A549 (cell line): ENCODE results near the gene LIMS4. TPM values are rescaled to one million over a fixed set of nuclear protein-coding genes. Genes with fewer than 3 reads are reported as not detected.
"Not testable (repeated sequence)": the region's sequence is repeated elsewhere in the genome, so short reads cannot be mapped to it uniquely, and the experiment has no call there.

Experiments
- ATAC-seq, 2 experiments: fragments of 200-7000 bp in 1 of 2; fragments of >200 bp in 1 of 2; cut with Nextera tagmentation in 1 of 2; cut with Tn5 transposase in 1 of 2; 3 replicates each; pipeline versions ENCODE4 v1.8.0 to v1.9.1; 2018 to 2020; ENCODE audit warnings: mild to moderate bottlenecking in 1 of 2, moderate library complexity in 1 of 2
- CTCF ChIA-PET: fragments of 300-600 bp; sonication (Branson Sonifier 250); formaldehyde crosslinking; extraction: SDS; loops from one replicate; lab custom pipeline; 2021; ENCODE audit warnings: antibody characterized with exemption, inconsistent platforms; lab: Yijun Ruan, JAX
- POLR2A ChIA-PET: fragments of 350-600 bp; formaldehyde crosslinking; extraction: SDS; loops from one replicate; lab custom pipeline; 2021; ENCODE audit warnings: antibody characterized with exemption, inconsistent platforms; lab: Yijun Ruan, JAX
- DNase-seq, 2 experiments: peaks; one replicate each; pipeline versions ENCODE4 v3.0.0 to v3.0.0-alpha.2; 2011 to 2016; ENCODE audit warnings: low read depth in 1 of 2, low spot score in 1 of 2
- FAIRE-seq: peaks from 2 replicates; lab custom pipeline; 2011; peaks lifted over from hg19 to GRCh38; lab: Jason Lieb, UNC
- H3K27ac ChIP-seq, 2 experiments: fragments of >200 bp; sonication (Bioruptor Twin); formaldehyde crosslinking; 3 replicates each; pipeline ENCODE4 v1.5.1; 2016 to 2017
- H3K4me1 ChIP-seq: fragments of >200 bp; sonication (Bioruptor Twin); formaldehyde crosslinking; 3 replicates; pipeline ENCODE4 v1.6.1; 2016
- H3K4me2 ChIP-seq: fragments of >200 bp; sonication (Bioruptor Twin); formaldehyde crosslinking; 3 replicates; pipeline ENCODE4 v1.6.1; 2016
- H3K4me3 ChIP-seq: fragments of >200 bp; sonication (Bioruptor Twin); formaldehyde crosslinking; 3 replicates; pipeline ENCODE4 v1.5.1; 2016
- H3K9me3 ChIP-seq: fragments of >200 bp; sonication (Bioruptor Twin); formaldehyde crosslinking; 3 replicates; pipeline ENCODE4 v1.6.1; 2016
- WGBS: methylation state at CpG from one replicate; pipeline ENCODE4 v1.1.6; 2017; ENCODE audit errors: missing lambda C conversion rate; 5-methylcytosine and 5-hydroxymethylcytosine counted together
- polyA minus RNA-seq: library from RNA; depleted of rRNA, polyadenylated mRNA; stranded (reverse); fragments of >200 nt; gene quantifications from 2 replicates; pipeline ENCODE4 v1.2.3, GENCODE V29; 2011; rRNA and poly(A)+ RNA removed
- polyA plus RNA-seq, 4 experiments: library from polyadenylated mRNA; depleted of rRNA in 3 of 4; stranded (reverse); fragments of >200 nt; fragmentation: RNase III in 1 of 4; extraction: RNeasy Plus Mini Kit Qiagen cat#74134 plus additional on column Dnase treatment in 1 of 4; gene quantifications; 2 replicates in 3 of 4; 3 replicates in 1 of 4; pipeline ENCODE4 v1.2.3, GENCODE V29; 2011 to 2017

The LIMS4 gene, protein sequence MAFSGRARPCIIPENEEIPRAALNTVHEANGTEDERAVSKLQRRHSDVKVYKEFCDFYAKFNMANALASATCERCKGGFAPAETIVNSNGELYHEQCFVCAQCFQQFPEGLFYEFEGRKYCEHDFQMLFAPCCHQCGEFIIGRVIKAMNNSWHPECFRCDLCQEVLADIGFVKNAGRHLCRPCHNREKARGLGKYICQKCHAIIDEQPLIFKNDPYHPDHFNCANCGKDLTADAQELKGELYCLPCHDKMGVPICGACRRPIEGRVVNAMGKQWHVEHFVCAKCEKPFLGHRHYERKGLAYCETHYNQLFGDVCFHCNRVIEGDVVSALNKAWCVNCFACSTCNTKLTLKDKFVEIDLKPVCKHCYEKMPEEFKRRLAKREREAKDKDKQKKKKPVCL
- polyA plus RNA-seq (2011; rRNA removed): 0.40 and 0.44 TPM in 2 replicates
- polyA plus RNA-seq (2012; cell fraction: cytosol; rRNA removed): 0.04 TPM in 1 of 2 replicates, not detected in the other
- not detected in 2 replicates for polyA plus RNA-seq (2012; cell fraction: nucleus; rRNA removed)
- 0.09 to 0.17 TPM (median 0.14 TPM) in 3 replicates for polyA plus RNA-seq (2017; fragmentation: RNase III; extraction: RNeasy Plus Mini Kit Qiagen cat#74134 plus additional on column Dnase treatment)
- 0.54 and 0.74 TPM in 2 replicates for polyA minus RNA-seq

- FAIRE-seq, H3K4me2 ChIP-seq, H3K4me3 ChIP-seq, H3K4me1 ChIP-seq, H3K27ac ChIP-seq, POLR2A ChIA-PET, H3K9me3 ChIP-seq, DNase-seq, CTCF ChIA-PET: not testable (repeated sequence)
- WGBS: no CpG with 5 or more reads among the region's 29 CpGs
- ATAC-seq: peak; percentile 7 to 40; a peak in 3 of 6 replicates
These were observed at the start of gene LIMS4 for GRCh38 chr2:110472171-110473058. Gene LIMS4, minus strand, starts transcription at chr2:110472816. Its CDS starts 38 bp downstream, at chr2:110472778.

DNA sequence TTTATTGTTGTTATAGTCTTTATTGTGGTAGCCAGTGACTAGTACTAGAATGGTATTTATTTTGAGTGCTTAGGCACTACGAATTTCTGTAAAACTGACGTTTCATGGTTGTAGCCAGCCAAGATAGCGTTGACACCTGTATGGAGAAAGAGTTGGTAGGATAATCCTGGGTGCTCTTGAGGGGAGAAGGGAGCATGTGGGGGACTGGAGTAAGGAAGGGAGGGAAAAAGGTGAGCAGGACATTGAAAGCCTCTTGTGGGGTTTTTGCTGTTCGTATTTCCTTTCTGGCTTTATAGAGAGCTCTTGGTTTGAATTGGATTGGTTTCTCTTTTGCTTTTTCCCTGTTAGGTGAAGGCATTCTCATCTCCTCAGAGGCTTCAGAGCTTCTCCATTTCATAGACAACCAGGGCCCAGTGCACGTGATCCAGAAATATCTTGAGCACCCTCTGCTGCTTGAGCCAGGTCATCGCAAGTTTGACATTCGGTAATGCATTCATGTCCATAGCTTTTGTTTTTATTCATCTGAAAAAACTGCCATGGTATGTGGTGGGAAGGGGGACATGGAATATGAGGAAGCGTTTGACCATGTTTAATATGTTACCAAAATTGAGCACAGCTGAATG lies 27.2 kb upstream of the LIMS4 start:
- H3K4me3 ChIP-seq, DNase-seq, H3K4me1 ChIP-seq, H3K4me2 ChIP-seq, H3K27ac ChIP-seq, FAIRE-seq, CTCF ChIA-PET, POLR2A ChIA-PET, H3K9me3 ChIP-seq: not testable (repeated sequence)
- peak; percentile 76 to 91; a peak in 5 of 6 replicates for ATAC-seq
- WGBS: no CpG with 5 or more reads among the region's 8 CpGs

DNA sequence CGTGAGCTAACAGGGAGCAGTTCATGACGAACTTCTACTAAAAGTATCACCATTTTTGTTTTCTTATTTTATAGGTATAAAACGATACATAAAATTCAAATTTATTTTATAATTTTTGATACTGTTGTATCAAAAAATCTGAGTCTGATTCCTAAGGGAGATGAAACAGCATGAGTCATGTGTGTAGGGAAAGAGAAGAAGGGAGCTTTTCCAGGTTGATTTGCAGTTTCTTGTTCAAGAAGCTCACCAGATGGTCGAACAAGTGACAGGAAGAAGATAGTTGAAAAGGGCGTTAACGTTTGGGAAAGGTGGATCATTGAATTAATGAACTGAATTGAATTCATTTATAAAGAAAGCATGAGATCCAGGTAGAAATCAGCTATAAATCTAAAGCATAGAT lies 23.4 kb upstream of the LIMS4 start:
- DNase-seq, ATAC-seq, H3K27ac ChIP-seq, FAIRE-seq, H3K4me3 ChIP-seq, CTCF ChIA-PET, H3K4me1 ChIP-seq, H3K9me3 ChIP-seq, POLR2A ChIA-PET, H3K4me2 ChIP-seq: not testable (repeated sequence)
- no CpG with 5 or more reads among the region's 6 CpGs for WGBS

- H3K27ac ChIP-seq, FAIRE-seq, H3K4me3 ChIP-seq, DNase-seq, H3K9me3 ChIP-seq, H3K4me2 ChIP-seq, CTCF ChIA-PET, H3K4me1 ChIP-seq, POLR2A ChIA-PET: not testable (repeated sequence)
- WGBS: no CpG with 5 or more reads among the region's 3 CpGs
- ATAC-seq: peak in 1 of 2 experiments; percentile 30; a peak in 1 of 6 replicates
These were observed 21.9 kb upstream of the LIMS4 start for GRCh38 chr2:110494488-110494887.

- H3K4me1 ChIP-seq, POLR2A ChIA-PET, H3K9me3 ChIP-seq, DNase-seq, FAIRE-seq, H3K4me2 ChIP-seq, ATAC-seq, H3K27ac ChIP-seq, CTCF ChIA-PET, H3K4me3 ChIP-seq: not testable (repeated sequence)
- WGBS: no CpG with 5 or more reads among the region's 1 CpG
These were observed 16.4 kb upstream of the LIMS4 start for GRCh38 chr2:110488991-110489390.

- CTCF ChIA-PET, FAIRE-seq, H3K4me2 ChIP-seq, DNase-seq, H3K4me3 ChIP-seq, POLR2A ChIA-PET, H3K27ac ChIP-seq, H3K4me1 ChIP-seq, ATAC-seq, H3K9me3 ChIP-seq: not testable (repeated sequence)
- no CpG with 5 or more reads among the region's 4 CpGs for WGBS
These were observed 10.1 kb upstream of the LIMS4 start for GRCh38 chr2:110482697-110483096.

GRCh38 chr2:110481200-110481599 lies 8.6 kb upstream of the LIMS4 start:
- H3K9me3 ChIP-seq, H3K4me2 ChIP-seq, H3K27ac ChIP-seq, CTCF ChIA-PET, FAIRE-seq, H3K4me1 ChIP-seq, DNase-seq, POLR2A ChIA-PET, H3K4me3 ChIP-seq: not testable (repeated sequence)
- WGBS: no CpG with 5 or more reads among the region's 3 CpGs
- ATAC-seq: peak; percentile 74 to 82; a peak in 4 of 6 replicates

DNA sequence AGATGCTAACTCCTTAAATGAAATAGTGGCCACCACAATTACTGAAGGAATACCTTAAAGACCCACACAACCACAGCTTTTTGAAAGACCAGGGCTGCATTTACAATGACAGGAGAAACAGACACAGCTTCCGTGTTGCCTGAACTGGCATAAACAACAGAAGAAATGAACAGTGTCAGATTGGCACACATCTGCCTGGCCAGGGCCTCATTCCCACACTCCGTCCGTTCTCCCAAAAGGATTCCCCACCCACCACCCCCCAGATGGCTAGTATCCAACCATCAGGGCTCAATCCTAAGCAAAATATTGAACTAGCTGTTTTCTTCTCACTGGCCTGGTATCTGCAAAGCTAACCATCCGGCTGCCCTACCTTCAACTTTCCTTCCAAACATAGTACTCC lies 7.5 kb upstream of the LIMS4 start:
- H3K4me1 ChIP-seq, CTCF ChIA-PET, DNase-seq, H3K9me3 ChIP-seq, H3K27ac ChIP-seq, H3K4me3 ChIP-seq, POLR2A ChIA-PET, ATAC-seq, H3K4me2 ChIP-seq, FAIRE-seq: not testable (repeated sequence)
- WGBS: no CpG with 5 or more reads among the region's 4 CpGs

GRCh38 chr2:110477370-110477769 lies 4.8 kb upstream of the LIMS4 start:
- WGBS: no CpG with 5 or more reads among the region's 7 CpGs
- POLR2A ChIA-PET, H3K9me3 ChIP-seq, FAIRE-seq, CTCF ChIA-PET, H3K27ac ChIP-seq, H3K4me1 ChIP-seq, DNase-seq, H3K4me2 ChIP-seq, H3K4me3 ChIP-seq, ATAC-seq: not testable (repeated sequence)

DNA sequence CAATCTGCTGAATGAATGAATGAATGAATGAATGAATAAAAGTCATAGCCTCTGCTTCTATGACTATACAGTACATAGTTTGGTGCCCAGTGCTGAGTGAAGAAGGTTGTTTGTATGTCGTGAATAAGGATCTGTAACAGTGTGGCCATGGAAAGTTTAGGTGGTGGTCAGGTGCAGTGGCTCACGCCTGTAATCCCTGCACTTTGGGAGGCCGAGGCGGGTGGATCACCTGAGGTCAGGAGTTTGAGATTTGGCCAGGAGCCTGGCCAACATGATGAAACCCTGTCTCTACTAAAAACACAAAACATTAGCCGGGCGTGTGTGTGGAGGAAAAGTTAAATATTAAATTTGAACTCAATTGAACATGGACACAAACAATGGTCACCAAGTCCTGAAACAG lies 4.3 kb upstream of the LIMS4 start:
- CTCF ChIA-PET, ATAC-seq, POLR2A ChIA-PET, DNase-seq, H3K9me3 ChIP-seq, FAIRE-seq, H3K27ac ChIP-seq, H3K4me3 ChIP-seq, H3K4me1 ChIP-seq, H3K4me2 ChIP-seq: not testable (repeated sequence)
- WGBS: no CpG with 5 or more reads among the region's 6 CpGs
